Natural killer cell (primary cell): ENCODE results near the gene SCN10A. TPM values are rescaled to one million over a fixed set of nuclear protein-coding genes. Genes with fewer than 3 reads are reported as not detected.

Source experiments
- ATAC-seq, 3 donors: fragments of 150-1000 bp in 2 of 3; fragments of 200-7000 bp in 1 of 3; cut with Tn5 transposase; 1 replicate in 1 of 3; 2 replicates in 2 of 3; pipeline ENCODE4 v1.10.0; 2021; ENCODE audit warnings: mild to moderate bottlenecking in 2 of 3, moderate library complexity in 2 of 3
- DNase-seq, 2 donors: peaks; one replicate each; pipeline versions ENCODE4 v3.0.0 to v3.0.0-alpha.2; 2013 to 2021; ENCODE audit warnings: mixed read lengths in 1 of 2
- H3K27ac ChIP-seq: one replicate; pipeline ENCODE4 v1.5.1; 2013; ENCODE audit warnings: mild to moderate bottlenecking, low read length
- H3K27me3 ChIP-seq: one replicate; pipeline ENCODE4 v1.6.1; 2013; ENCODE audit warnings: low read length; ENCODE audit not compliant: control insufficient read depth, insufficient read depth
- H3K36me3 ChIP-seq: one replicate; pipeline ENCODE4 v1.6.1; 2013; ENCODE audit warnings: low read length; ENCODE audit not compliant: control insufficient read depth, insufficient read depth
- H3K4me1 ChIP-seq: one replicate; pipeline ENCODE4 v1.6.1; 2013; ENCODE audit warnings: low read length; ENCODE audit not compliant: control insufficient read depth, insufficient read depth
- H3K4me3 ChIP-seq: one replicate; pipeline ENCODE4 v1.5.1; 2013; ENCODE audit warnings: low read length
- H3K9me3 ChIP-seq: one replicate; pipeline ENCODE4 v1.6.1; 2013; ENCODE audit warnings: low read length; ENCODE audit not compliant: control insufficient read depth, insufficient read depth
- H3K27ac Mint-ChIP-seq, 2 donors: one replicate each; pipeline ENCODE4 v1.8.0; 2022; ENCODE audit warnings: mild to moderate bottlenecking in 2 of 2, mixed read lengths in 2 of 2, moderate library complexity in 1 of 2
- H3K27me3 Mint-ChIP-seq, 2 donors: one replicate each; pipeline ENCODE4 v1.8.0; 2022; ENCODE audit warnings: low read depth in 2 of 2, mixed read lengths in 2 of 2
- H3K36me3 Mint-ChIP-seq: one replicate; pipeline ENCODE4 v1.8.0; 2022; ENCODE audit warnings: mixed read lengths
- H3K4me1 Mint-ChIP-seq, 2 donors: one replicate each; pipeline ENCODE4 v1.8.0; 2022; ENCODE audit warnings: mixed read lengths in 2 of 2
- H3K4me3 Mint-ChIP-seq: one replicate; pipeline ENCODE4 v1.8.0; 2022; ENCODE audit warnings: mild to moderate bottlenecking, moderate library complexity, mixed read lengths
- H3K9me3 Mint-ChIP-seq, 2 donors: one replicate each; pipeline ENCODE4 v1.8.0; 2022; ENCODE audit warnings: mixed read lengths in 2 of 2
- WGBS: methylation state at CpG from one replicate; pipeline ENCODE4 v1.1.7; 2013; ENCODE audit warnings: missing lambda C conversion rate; ENCODE audit not compliant: insufficient coverage; 5-methylcytosine and 5-hydroxymethylcytosine counted together
- intact Hi-C: fragments of 100-400 bp; cut with micrococcal nuclease; formaldehyde crosslinking; loops from one replicate; pipeline ENCODE4 v1.14.2; 2022
- total RNA-seq, 4 donors: library from RNA; stranded (reverse); fragments of 120-200 nt in 1 of 4; gene quantifications; one replicate each; pipeline versions ENCODE4 v1.2.3 to v1.2.4, GENCODE V29; 2013 to 2022
- TF ChIP-seq, protein P1 (sequence below): fragments of 200-600 bp; IDR thresholded peaks from one replicate; pipeline ENCODE4 v1.8.0; 2022; ENCODE audit warnings: antibody characterized with exemption

SCN10A gene
- total RNA-seq, 3 donors from 2014 or later (not counting 1 experiment from before 2014, with no cell fraction given): not detected

DNA sequence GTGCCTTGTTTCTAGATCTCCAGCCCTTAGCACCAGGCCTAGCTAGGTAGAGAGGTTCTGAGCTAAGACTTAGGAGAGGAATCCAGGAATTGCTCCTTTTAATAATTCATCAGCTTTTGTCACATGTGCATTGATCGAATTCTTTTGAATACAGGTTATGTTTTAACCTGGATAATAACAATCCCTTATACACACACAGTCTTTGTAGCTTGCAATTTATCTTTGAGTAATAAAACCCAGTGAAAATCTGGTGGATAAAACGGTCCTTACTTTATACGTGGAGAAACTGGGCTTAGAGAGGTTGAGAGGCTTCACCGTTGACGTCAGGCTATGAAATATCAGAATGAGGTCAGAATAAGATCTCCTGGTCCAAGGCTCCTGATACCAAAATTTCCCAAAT, 7.2 kb upstream of the SCN10A start:
- ATAC-seq (no peak), DNase-seq (no peak)
- Mint-ChIP-seq H3K36me3 (no peaks in the 10 kb centered on the region), H3K4me3 (no peak overlapping the region), H3K4me1 (no peaks in the 10 kb centered on the region), H3K9me3 (no peaks in the 10 kb centered on the region), H3K27me3 (peaks cover 0 to 14% of the 10 kb centered on the region in 2 donors), H3K27ac (no peak overlapping the region)
- intact Hi-C loops: no loop called here
- H3K27ac ChIP-seq: no peak overlapping the region
- no peak overlapping the region for H3K4me3 ChIP-seq
- H3K36me3 ChIP-seq: no peaks in the 10 kb centered on the region
- no peaks in the 10 kb centered on the region for H3K27me3 ChIP-seq
- TF ChIP-seq, protein P1, sequence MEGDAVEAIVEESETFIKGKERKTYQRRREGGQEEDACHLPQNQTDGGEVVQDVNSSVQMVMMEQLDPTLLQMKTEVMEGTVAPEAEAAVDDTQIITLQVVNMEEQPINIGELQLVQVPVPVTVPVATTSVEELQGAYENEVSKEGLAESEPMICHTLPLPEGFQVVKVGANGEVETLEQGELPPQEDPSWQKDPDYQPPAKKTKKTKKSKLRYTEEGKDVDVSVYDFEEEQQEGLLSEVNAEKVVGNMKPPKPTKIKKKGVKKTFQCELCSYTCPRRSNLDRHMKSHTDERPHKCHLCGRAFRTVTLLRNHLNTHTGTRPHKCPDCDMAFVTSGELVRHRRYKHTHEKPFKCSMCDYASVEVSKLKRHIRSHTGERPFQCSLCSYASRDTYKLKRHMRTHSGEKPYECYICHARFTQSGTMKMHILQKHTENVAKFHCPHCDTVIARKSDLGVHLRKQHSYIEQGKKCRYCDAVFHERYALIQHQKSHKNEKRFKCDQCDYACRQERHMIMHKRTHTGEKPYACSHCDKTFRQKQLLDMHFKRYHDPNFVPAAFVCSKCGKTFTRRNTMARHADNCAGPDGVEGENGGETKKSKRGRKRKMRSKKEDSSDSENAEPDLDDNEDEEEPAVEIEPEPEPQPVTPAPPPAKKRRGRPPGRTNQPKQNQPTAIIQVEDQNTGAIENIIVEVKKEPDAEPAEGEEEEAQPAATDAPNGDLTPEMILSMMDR: no peak
- H3K4me1 ChIP-seq: no peaks in the 10 kb centered on the region
- WGBS: 86% methylated on average over 4 of the region's 5 CpGs
- no peaks in the 10 kb centered on the region for H3K9me3 ChIP-seq

DNA sequence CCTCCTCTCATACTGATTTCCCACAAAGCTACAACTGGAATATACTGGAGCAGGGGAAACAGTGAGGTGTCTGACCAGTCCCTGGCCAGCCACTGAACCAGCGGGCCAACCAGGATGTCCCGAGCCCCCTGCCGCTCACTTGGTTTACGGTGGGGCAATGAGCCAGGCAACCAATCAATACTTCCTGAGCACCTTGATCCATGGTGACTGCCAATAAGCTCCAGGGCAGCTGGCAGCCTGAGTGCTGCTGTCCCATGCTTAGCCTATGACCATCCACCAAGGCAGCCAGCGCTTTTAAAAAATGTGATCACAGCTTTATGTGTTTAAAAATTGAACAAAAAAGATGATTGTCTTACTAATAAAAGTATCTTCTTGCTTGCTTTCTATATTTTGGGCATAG, 4.2 kb downstream of the SCN10A start:
- Mint-ChIP-seq H3K27me3 (peaks cover 15 to 17% of the 10 kb centered on the region in 2 donors), H3K36me3 (no peaks in the 10 kb centered on the region), H3K4me1 (no peaks in the 10 kb centered on the region), H3K9me3 (peaks cover 0 to 3% of the 10 kb centered on the region in 2 donors), H3K27ac (no peak overlapping the region), H3K4me3 (no peak overlapping the region)
- no peak overlapping the region for H3K4me3 ChIP-seq
- intact Hi-C loops: no loop called here
- no peaks in the 10 kb centered on the region for H3K27me3 ChIP-seq
- TF ChIP-seq, protein P1: no peak
- no peak for ATAC-seq
- no peaks in the 10 kb centered on the region for H3K36me3 ChIP-seq
- WGBS: 77% methylated on average over 5 of the region's 5 CpGs
- DNase-seq: no peak
- no peaks in the 10 kb centered on the region for H3K4me1 ChIP-seq
- H3K27ac ChIP-seq: no peak overlapping the region
- H3K9me3 ChIP-seq: no peaks in the 10 kb centered on the region

DNA sequence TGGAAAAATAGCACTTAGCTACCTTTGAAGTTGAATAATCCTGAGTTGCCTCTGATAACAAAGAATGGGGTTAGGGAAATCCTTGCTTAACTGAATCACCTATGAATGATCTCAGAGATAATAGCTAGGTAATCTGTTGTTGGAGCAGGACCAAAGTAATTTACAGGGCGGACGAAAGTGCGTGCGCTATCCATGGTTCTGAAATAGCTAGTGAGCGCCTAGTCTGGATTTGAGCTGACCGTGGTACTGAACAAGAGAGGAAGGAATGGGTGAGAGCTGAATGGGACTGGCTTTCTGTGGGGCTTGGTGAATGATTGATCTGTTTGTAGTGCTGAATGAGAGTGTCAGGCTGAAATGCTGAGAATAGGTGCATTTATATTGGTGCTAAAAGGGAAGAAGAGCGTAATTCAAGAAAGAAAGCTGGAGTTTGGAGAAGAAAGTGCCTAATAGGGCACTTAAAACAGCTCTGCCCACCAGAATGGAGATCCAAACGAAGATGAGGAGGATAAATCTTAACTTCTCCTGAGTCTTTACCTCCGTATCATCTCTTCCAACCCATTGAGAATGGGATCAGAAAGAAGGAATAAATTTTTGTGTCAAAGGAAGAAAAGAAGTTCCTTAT, 10.1 kb downstream of the SCN10A start:
- WGBS: 6% methylated on average over 7 of the region's 9 CpGs
- Mint-ChIP-seq H3K4me3 (no peak overlapping the region), H3K36me3 (no peaks in the 10 kb centered on the region), H3K27me3 (peaks cover 8 to 9% of the 10 kb centered on the region in 2 donors), H3K9me3 (peaks cover 3 to 7% of the 10 kb centered on the region in 2 donors), H3K27ac (no peak overlapping the region), H3K4me1 (no peaks in the 10 kb centered on the region)
- TF ChIP-seq, protein P1: no peak
- Histone ChIP-seq H3K27ac (no peak overlapping the region), H3K4me1 (no peaks in the 10 kb centered on the region), H3K4me3 (no peak overlapping the region), H3K9me3 (no peaks in the 10 kb centered on the region), H3K27me3 (no peaks in the 10 kb centered on the region), H3K36me3 (no peaks in the 10 kb centered on the region)
- intact Hi-C loops: no loop called here
- ATAC-seq (peak in 2 of 3 donors; percentile 38 to 39), DNase-seq (peak in 1 of 2 donors; percentile 51)

GRCh38 chr3:38805004-38805403, 11.0 kb downstream of the SCN10A start:
- TF ChIP-seq, protein P1: no peak

More at GRCh38 chr3:38805004-38805403, 11.0 kb downstream of the SCN10A start:
- intact Hi-C loops: no loop called here
- H3K9me3 ChIP-seq: no peaks in the 10 kb centered on the region
- 85% methylated on average over 1 of the region's 1 CpG for WGBS
- no peaks in the 10 kb centered on the region for H3K36me3 Mint-ChIP-seq
- H3K4me3 Mint-ChIP-seq: no peak overlapping the region
- H3K9me3 Mint-ChIP-seq: peaks cover 3 to 7% of the 10 kb centered on the region in 2 donors
- H3K4me1 Mint-ChIP-seq: no peaks in the 10 kb centered on the region
- H3K4me3 ChIP-seq: no peak overlapping the region
- H3K27me3 Mint-ChIP-seq: peaks cover 8 to 9% of the 10 kb centered on the region in 2 donors
- ATAC-seq (no peak), DNase-seq (no peak)
- no peaks in the 10 kb centered on the region for H3K27me3 ChIP-seq
- H3K36me3 ChIP-seq: no peaks in the 10 kb centered on the region
- H3K27ac Mint-ChIP-seq: no peak overlapping the region
- no peak overlapping the region for H3K27ac ChIP-seq
- H3K4me1 ChIP-seq: no peaks in the 10 kb centered on the region
